Loucy (cell line): Measurements from ENCODE around the gene TSEN15.

Source experiments
- H2AFZ ChIP-seq: fragments of 200-600 bp; sonication (generic); 2 replicates; pipeline ENCODE4 v1.6.0; 2016; ENCODE audit warnings: antibody characterized with exemption, mild to moderate bottlenecking, low read length, moderate library complexity
- H3F3A ChIP-seq: fragments of 200-600 bp; 2 replicates; pipeline ENCODE4 v1.6.0; 2016; ENCODE audit warnings: antibody characterized with exemption, low read depth, mild to moderate bottlenecking
- H3K27me3 ChIP-seq: fragments of 200-600 bp; sonication (generic); 2 replicates; pipeline ENCODE4 v1.6.1; 2014; ENCODE audit warnings: low read length, mild to moderate bottlenecking; ENCODE audit not compliant: insufficient read depth, poor library complexity, severe bottlenecking
- H3K36me3 ChIP-seq: fragments of 200-600 bp; sonication (generic); 2 replicates; pipeline ENCODE4 v1.6.1; 2016; ENCODE audit warnings: low read length; ENCODE audit not compliant: insufficient read depth
- H3K4me1 ChIP-seq: fragments of 200-600 bp; sonication (generic); 2 replicates; pipeline ENCODE4 v1.5.1; 2014; ENCODE audit warnings: low read length, mild to moderate bottlenecking; ENCODE audit not compliant: insufficient read depth, poor library complexity, severe bottlenecking
- H3K4me2 ChIP-seq: fragments of 200-600 bp; sonication (generic); 2 replicates; pipeline ENCODE4 v1.6.0; 2014; ENCODE audit warnings: antibody characterized with exemption, low read length, low read depth, mild to moderate bottlenecking; ENCODE audit not compliant: poor library complexity, severe bottlenecking
- H3K4me3 ChIP-seq: fragments of 200-600 bp; sonication (generic); 2 replicates; pipeline ENCODE4 v1.5.1; 2014; ENCODE audit warnings: low read length, mild to moderate bottlenecking, mixed read lengths; ENCODE audit not compliant: poor library complexity, severe bottlenecking
- H3K79me2 ChIP-seq: fragments of 200-600 bp; sonication (generic); 2 replicates; pipeline ENCODE4 v1.6.1; 2014; ENCODE audit warnings: low read length; ENCODE audit not compliant: insufficient read depth
- H3K9ac ChIP-seq: fragments of 200-600 bp; sonication (generic); 2 replicates; pipeline ENCODE4 v1.6.0; 2014; ENCODE audit warnings: mild to moderate bottlenecking, low read depth, low read length, moderate library complexity; ENCODE audit not compliant: poor library complexity, severe bottlenecking
- H3K9me2 ChIP-seq: fragments of 200-600 bp; sonication (generic); replicated peaks from 2 replicates; pipeline ENCODE4 v1.6.1; 2016; ENCODE audit warnings: low read depth, low read length, mixed read lengths
- H3K9me3 ChIP-seq: fragments of 200-600 bp; sonication (generic); 2 replicates; pipeline ENCODE4 v1.6.1; 2014; ENCODE audit warnings: mild to moderate bottlenecking, antibody characterized with exemption, low read length, low read depth; ENCODE audit not compliant: insufficient read depth
- H4K20me1 ChIP-seq: fragments of 200-600 bp; sonication (generic); 2 replicates; pipeline ENCODE4 v1.6.0; 2014; ENCODE audit warnings: antibody characterized with exemption, low read length, mild to moderate bottlenecking; ENCODE audit not compliant: insufficient read depth, poor library complexity, severe bottlenecking
- EZH2phosphoT487 ChIP-seq: fragments of 200-600 bp; IDR thresholded peaks from 2 replicates; pipeline ENCODE4 v1.6.1; 2018; ENCODE audit warnings: antibody characterized with exemption, mild to moderate bottlenecking, moderate library complexity, borderline replicate concordance
- TF ChIP-seq, protein P1 (sequence below): fragments of 200-600 bp; sonication (generic); conservative IDR thresholded peaks from 2 replicates; pipeline ENCODE4 v1.5.1; 2014; ENCODE audit warnings: mild to moderate bottlenecking, antibody characterized with exemption, low read length

TSEN15 gene

GRCh38 chr1:184020328-184020727 lies 31.2 kb upstream of the TSEN15 start:
- no peak overlapping the region for H2AFZ ChIP-seq
- no peak overlapping the region for H3K4me3 ChIP-seq
- no peak overlapping the region for H3K4me2 ChIP-seq
- no peaks in the 10 kb centered on the region for H3K79me2 ChIP-seq
- no peaks in the 10 kb centered on the region for H3K9me2 ChIP-seq
- H3K9me3 ChIP-seq, result no peaks in the 10 kb centered on the region
- no peaks in the 10 kb centered on the region for H3K4me1 ChIP-seq
- no peaks in the 10 kb centered on the region for H3K27me3 ChIP-seq
- H4K20me1 ChIP-seq, result no peaks in the 10 kb centered on the region
- no peak for TF ChIP-seq EZH2phosphoT487
- TF ChIP-seq, protein P1, sequence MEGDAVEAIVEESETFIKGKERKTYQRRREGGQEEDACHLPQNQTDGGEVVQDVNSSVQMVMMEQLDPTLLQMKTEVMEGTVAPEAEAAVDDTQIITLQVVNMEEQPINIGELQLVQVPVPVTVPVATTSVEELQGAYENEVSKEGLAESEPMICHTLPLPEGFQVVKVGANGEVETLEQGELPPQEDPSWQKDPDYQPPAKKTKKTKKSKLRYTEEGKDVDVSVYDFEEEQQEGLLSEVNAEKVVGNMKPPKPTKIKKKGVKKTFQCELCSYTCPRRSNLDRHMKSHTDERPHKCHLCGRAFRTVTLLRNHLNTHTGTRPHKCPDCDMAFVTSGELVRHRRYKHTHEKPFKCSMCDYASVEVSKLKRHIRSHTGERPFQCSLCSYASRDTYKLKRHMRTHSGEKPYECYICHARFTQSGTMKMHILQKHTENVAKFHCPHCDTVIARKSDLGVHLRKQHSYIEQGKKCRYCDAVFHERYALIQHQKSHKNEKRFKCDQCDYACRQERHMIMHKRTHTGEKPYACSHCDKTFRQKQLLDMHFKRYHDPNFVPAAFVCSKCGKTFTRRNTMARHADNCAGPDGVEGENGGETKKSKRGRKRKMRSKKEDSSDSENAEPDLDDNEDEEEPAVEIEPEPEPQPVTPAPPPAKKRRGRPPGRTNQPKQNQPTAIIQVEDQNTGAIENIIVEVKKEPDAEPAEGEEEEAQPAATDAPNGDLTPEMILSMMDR, result no peak
- H3K36me3 ChIP-seq, result no peaks in the 10 kb centered on the region
- no peak overlapping the region for H3K9ac ChIP-seq
- H3F3A ChIP-seq, result no peaks in the 10 kb centered on the region

DNA sequence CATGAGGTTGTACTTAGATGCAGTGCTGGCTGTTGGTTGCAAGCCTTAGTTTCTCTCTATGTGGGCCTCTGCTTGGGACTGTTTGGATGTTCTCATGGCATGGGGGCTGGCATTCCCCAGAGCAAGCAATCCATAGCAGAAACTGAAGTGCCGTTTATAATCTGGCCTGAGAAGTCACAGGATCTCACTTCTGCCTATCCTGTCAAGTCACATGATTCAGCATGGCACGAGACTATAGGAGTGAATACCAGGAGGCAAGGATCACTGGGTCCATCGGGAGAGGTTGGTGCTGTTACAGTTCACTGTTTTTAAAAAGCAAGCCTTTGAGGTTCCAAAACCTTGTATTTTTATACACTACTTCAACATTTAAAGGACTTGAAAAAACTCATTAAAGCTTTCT lies 30.7 kb upstream of the TSEN15 start:
- no peak overlapping the region for H3K4me2 ChIP-seq
- no peaks in the 10 kb centered on the region for H4K20me1 ChIP-seq
- H3K9me2 ChIP-seq, result no peaks in the 10 kb centered on the region
- no peaks in the 10 kb centered on the region for H3K4me1 ChIP-seq
- H3K36me3 ChIP-seq, result no peaks in the 10 kb centered on the region
- H3K9me3 ChIP-seq, result no peaks in the 10 kb centered on the region
- H3K9ac ChIP-seq, result no peak overlapping the region
- H3K27me3 ChIP-seq, result no peaks in the 10 kb centered on the region
- TF ChIP-seq, protein P1, result no peak
- TF ChIP-seq EZH2phosphoT487, result no peak
- H3F3A ChIP-seq, result no peaks in the 10 kb centered on the region
- H3K79me2 ChIP-seq, result no peaks in the 10 kb centered on the region
- no peak overlapping the region for H3K4me3 ChIP-seq
- H2AFZ ChIP-seq, result no peak overlapping the region

- H3K9me2 ChIP-seq, result no peaks in the 10 kb centered on the region
- no peaks in the 10 kb centered on the region for H4K20me1 ChIP-seq
- no peaks in the 10 kb centered on the region for H3K27me3 ChIP-seq
- H3K4me2 ChIP-seq, result no peak overlapping the region
- TF ChIP-seq EZH2phosphoT487, result no peak
- TF ChIP-seq, protein P1, result no peak
- H3K4me1 ChIP-seq, result no peaks in the 10 kb centered on the region
- no peak overlapping the region for H2AFZ ChIP-seq
- H3K4me3 ChIP-seq, result no peak overlapping the region
- H3K9ac ChIP-seq, result no peak overlapping the region
- H3F3A ChIP-seq, result no peaks in the 10 kb centered on the region
- no peaks in the 10 kb centered on the region for H3K79me2 ChIP-seq
- H3K9me3 ChIP-seq, result no peaks in the 10 kb centered on the region
- H3K36me3 ChIP-seq, result no peaks in the 10 kb centered on the region
Observed at GRCh38 chr1:184021728-184022127, 29.8 kb upstream of the TSEN15 start.
